ENCODE results near the gene TMEM267. TPM values are rescaled to one million over a fixed set of nuclear protein-coding genes. Genes with fewer than 3 reads are reported as not detected.

TMEM267 gene
- total and polyA plus RNA-seq, 2 of the 8 experiments (the other 6 are each of a cell fraction or from before 2014, with no cell fraction given) = 4.8 to 6.2 TPM

- Histone ChIP-seq H4K91ac (replicated peaks; ENCODE audit: insufficient read length, low read length) (no peak within 1 kb of the TSS), H2BK5ac (ENCODE audit: low read depth, low read length) (no peak within 1 kb of the TSS), H2AFZ (ENCODE audit: low read length) (no peak within 1 kb of the TSS), H3K79me2 (ENCODE audit: control insufficient read depth in 1 of 2, insufficient read depth in 2 of 2, low read length in 2 of 2) (no peaks in the 10 kb centered on the region), H4K5ac (ENCODE audit: insufficient read length, low read depth, low read length) (no peak within 1 kb of the TSS), H3K18ac (ENCODE audit: extremely low read depth, low read length) (no peak within 1 kb of the TSS), H3K9me3 (ENCODE audit: insufficient read depth in 2 of 2, low read depth in 1 of 2, low read length in 1 of 2) (no peaks in the 10 kb centered on the region), H3K79me1 (ENCODE audit: low read depth, low read length) (no peaks in the 10 kb centered on the region), H2BK12ac (ENCODE audit: low read depth, low read length) (no peak within 1 kb of the TSS), H3K23ac (ENCODE audit: insufficient read length) (no peak within 1 kb of the TSS), H3K4me3 (ENCODE audit: extremely low read depth in 1 of 4, insufficient read depth in 2 of 4, low read depth in 3 of 4, low read length in 4 of 4) (no peak within 1 kb of the TSS), H4K8ac (ENCODE audit: extremely low read depth, insufficient read depth, low read length) (no peak within 1 kb of the TSS), H3K36me3 (ENCODE audit: control insufficient read depth in 2 of 4, insufficient read depth in 4 of 4, low read length in 3 of 4) (no peaks in the 10 kb centered on the region), H2BK15ac (ENCODE audit: low read length) (no peak within 1 kb of the TSS), H3K4me2 (ENCODE audit: insufficient read depth in 1 of 2, low read depth in 2 of 2, low read length in 2 of 2) (no peak within 1 kb of the TSS), H2AK5ac (ENCODE audit: low read depth, low read length) (no peak within 1 kb of the TSS), H3K4me1 (replicated peaks in 1 of 4; ENCODE audit: control insufficient read depth in 3 of 4, insufficient read depth in 4 of 4, low read length in 3 of 4) (no peaks in the 10 kb centered on the region), H3K4ac (replicated peaks; ENCODE audit: insufficient read length, low read depth, low read length) (no peak within 1 kb of the TSS), H2BK20ac (ENCODE audit: low read length) (no peak within 1 kb of the TSS), H3K27ac (ENCODE audit: low read depth, low read length) (no peak within 1 kb of the TSS), H2BK120ac (replicated peaks; ENCODE audit: low read depth, low read length) (no peak within 1 kb of the TSS), H3K27me3 (replicated peaks in 1 of 4; ENCODE audit: control insufficient read depth in 3 of 4, extremely low read depth in 1 of 4, insufficient read depth in 3 of 4, low read length in 3 of 4) (no peaks in the 10 kb centered on the region), H4K20me1 (replicated peaks in 1 of 2; ENCODE audit: control insufficient read depth in 1 of 2, insufficient read depth in 2 of 2, low read length in 2 of 2) (no peaks in the 10 kb centered on the region), H3K14ac (ENCODE audit: insufficient read length) (no peak within 1 kb of the TSS), H3K56ac (replicated peaks; ENCODE audit: insufficient read length, low read depth, low read length) (no peak within 1 kb of the TSS), H3K9ac (replicated peaks in 1 of 4; ENCODE audit: extremely low read depth in 1 of 4, low read depth in 3 of 4, low read length in 3 of 4) (no peak within 1 kb of the TSS), H3K23me2 (ENCODE audit: low read depth, low read length) (no peaks in the 10 kb centered on the region)
- DNase-seq (ENCODE audit: low read depth in 1 of 2, low spot score in 2 of 2) = no peak
- 84% methylated on average over 6 of the region's 6 CpGs; no CpG with 5 or more reads in 1 of the 2 experiments for WGBS, 2 experiments (ENCODE audit: extremely low coverage in 1 of 2, insufficient coverage in 1 of 2, insufficient read length in 1 of 2, insufficient replicate concordance in 2 of 2, low coverage in 1 of 2, low lambda C conversion rate in 2 of 2, missing lambda C conversion rate in 1 of 2)
- CTCF ChIA-PET (ENCODE audit: partially characterized antibody) = interaction anchor here (1.2 to 2.7 kb wide), 5 partner anchors 10 to 306 kb away, joined by 3 to 13 read pairs (median 6); partner anchors contain the start of gene TMEM267
- POLR2A ChIA-PET (ENCODE audit: partially characterized antibody) = no interaction called here
- FAIRE-seq = no peak
- no peak for TF ChIP-seq BRCA1 (IDR thresholded peaks at IDR 0.05; ENCODE audit: low read depth, low read length)
- TF ChIP-seq TEAD4 (IDR thresholded peaks at IDR 0.05; ENCODE audit: low read depth, low read length) = no peak
- no peak for TF ChIP-seq GTF2F1 (IDR thresholded peaks at IDR 0.05; ENCODE audit: borderline replicate concordance, low read depth, low read length)
- no peak for TF ChIP-seq SIN3A (conservative IDR thresholded peaks at IDR 0.05 in 1 of 2, IDR thresholded peaks at IDR 0.05 in 1 of 2; ENCODE audit: low read depth in 1 of 2, low read length in 2 of 2)
- no peak for TF ChIP-seq USF2 (IDR thresholded peaks at IDR 0.05; ENCODE audit: low read length)
- no peak for TF ChIP-seq SP2 (IDR thresholded peaks at IDR 0.05; ENCODE audit: low read length)
- no peak for TF ChIP-seq ASH2L (IDR thresholded peaks at IDR 0.05; ENCODE audit: low read length)
- no peak for TF ChIP-seq TAF1 (IDR thresholded peaks at IDR 0.05; ENCODE audit: low read depth, low read length)
- no peak for TF ChIP-seq EGR1 (IDR thresholded peaks at IDR 0.05; ENCODE audit: borderline replicate concordance, low read depth, low read length)
- no peak for TF ChIP-seq CHD2 (IDR thresholded peaks at IDR 0.05; ENCODE audit: low read length)
- TF ChIP-seq POLR2A (IDR thresholded peaks at IDR 0.05; ENCODE audit: control extremely low read depth in 1 of 2, low read depth in 2 of 2, low read length in 2 of 2) = no peak
- no peak for TF ChIP-seq MAX (IDR thresholded peaks at IDR 0.05)
- no peak for TF ChIP-seq E2F6 (IDR thresholded peaks at IDR 0.05)
- TF ChIP-seq NRF1 (IDR thresholded peaks at IDR 0.05; ENCODE audit: low read depth, low read length) = no peak
Observed at GRCh38 chr5:43412156-43412555, 71.5 kb downstream of the TMEM267 start, which contains the start of gene CCL28. Gene CCL28 (minus strand): TSS chr5:43412391. CDS start chr5:43412316, 75 bp downstream.

All from H1 (cell line).